ENCODE measurements around the gene NCAPD3.

The NCAPD3 gene

DNA sequence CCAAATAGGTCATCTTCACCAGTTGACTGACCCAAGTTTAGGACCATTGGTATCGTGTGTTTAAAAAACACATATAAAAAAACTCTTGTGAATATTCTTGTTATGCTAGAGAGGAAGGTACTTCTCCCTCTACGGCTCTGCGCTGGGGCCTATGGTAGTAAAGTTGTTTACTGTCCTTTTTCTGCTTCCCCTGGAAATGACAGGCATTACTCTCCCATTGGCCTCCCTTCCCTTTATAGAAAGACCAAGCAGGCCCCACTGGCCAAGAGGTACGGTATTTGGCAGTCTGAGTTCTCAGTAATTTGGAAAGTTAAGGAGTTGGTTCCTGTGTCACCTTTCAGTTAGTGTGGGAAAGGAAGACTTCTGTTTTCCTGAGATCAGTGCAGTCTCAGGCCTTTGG lies 22.9 kb upstream of the NCAPD3 start:
- H3K9me3 ChIP-seq (ENCODE audit: low read length) = no peaks in the 10 kb centered on the region
- no peak overlapping the region for H2AFZ ChIP-seq (ENCODE audit: low read depth, low read length)
- peaks cover 75% of the 10 kb centered on the region for H3K36me3 ChIP-seq (ENCODE audit: insufficient read depth, low read length)
- H3K4me1 ChIP-seq (ENCODE audit: insufficient read depth, low read length) = peaks cover 2% of the 10 kb centered on the region
- H3K4me3 ChIP-seq (ENCODE audit: low read length) = no peak overlapping the region
- H3K27me3 ChIP-seq (ENCODE audit: insufficient read depth, low read length) = no peaks in the 10 kb centered on the region

DNA sequence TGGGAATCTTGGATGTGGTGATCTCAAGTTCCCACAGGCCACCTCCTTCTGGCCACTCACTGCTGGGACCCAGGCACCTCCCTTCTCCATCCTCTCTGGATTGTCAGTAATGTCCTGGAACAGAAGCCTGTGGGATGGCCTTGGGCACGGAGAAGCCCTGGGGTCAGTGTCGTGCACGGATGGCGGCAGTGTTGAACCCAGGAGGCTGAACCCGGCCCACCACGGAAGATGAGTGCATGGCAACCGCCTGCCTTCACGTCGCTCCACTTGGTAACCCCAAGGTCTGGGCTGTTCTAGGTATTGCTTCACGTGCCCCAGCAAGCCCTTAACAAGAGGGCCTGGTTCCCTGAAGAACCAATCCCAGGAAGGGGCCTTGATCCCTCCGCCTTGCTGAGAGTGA lies 22.3 kb upstream of the NCAPD3 start:
- Histone ChIP-seq H3K36me3 (ENCODE audit: insufficient read depth, low read length) (peaks cover 78% of the 10 kb centered on the region), H3K4me1 (ENCODE audit: insufficient read depth, low read length) (no peaks in the 10 kb centered on the region), H3K4me3 (ENCODE audit: low read length) (no peak overlapping the region), H3K9me3 (ENCODE audit: low read length) (no peaks in the 10 kb centered on the region), H2AFZ (ENCODE audit: low read depth, low read length) (no peak overlapping the region), H3K27me3 (ENCODE audit: insufficient read depth, low read length) (no peaks in the 10 kb centered on the region)

DNA sequence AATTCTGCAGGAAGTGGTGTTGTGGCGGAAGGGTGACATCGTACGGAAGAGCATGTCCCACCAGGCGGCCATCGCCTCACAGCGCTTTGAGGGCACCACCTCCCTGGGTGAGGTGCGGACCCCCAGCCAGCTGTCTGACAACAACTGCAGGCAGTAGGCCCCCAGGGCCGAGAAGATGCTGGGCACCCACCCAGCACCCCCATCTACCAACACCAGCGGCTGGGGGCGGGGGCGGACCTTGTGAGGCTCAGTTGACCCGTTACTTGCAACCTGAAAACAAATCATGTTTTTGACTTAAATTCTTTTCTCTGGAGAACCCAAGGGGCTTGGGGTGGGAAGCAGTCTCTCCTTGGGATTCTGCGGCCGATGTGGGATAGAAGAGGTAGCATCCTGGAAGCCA lies 21.7 kb upstream of the NCAPD3 start:
- no peak overlapping the region for H3K4me3 ChIP-seq (ENCODE audit: low read length)
- H3K27me3 ChIP-seq (ENCODE audit: insufficient read depth, low read length) = no peaks in the 10 kb centered on the region
- peaks cover 75% of the 10 kb centered on the region for H3K36me3 ChIP-seq (ENCODE audit: insufficient read depth, low read length)
- H3K4me1 ChIP-seq (ENCODE audit: insufficient read depth, low read length) = no peaks in the 10 kb centered on the region
- no peak overlapping the region for H2AFZ ChIP-seq (ENCODE audit: low read depth, low read length)
- no peaks in the 10 kb centered on the region for H3K9me3 ChIP-seq (ENCODE audit: low read length)

DNA sequence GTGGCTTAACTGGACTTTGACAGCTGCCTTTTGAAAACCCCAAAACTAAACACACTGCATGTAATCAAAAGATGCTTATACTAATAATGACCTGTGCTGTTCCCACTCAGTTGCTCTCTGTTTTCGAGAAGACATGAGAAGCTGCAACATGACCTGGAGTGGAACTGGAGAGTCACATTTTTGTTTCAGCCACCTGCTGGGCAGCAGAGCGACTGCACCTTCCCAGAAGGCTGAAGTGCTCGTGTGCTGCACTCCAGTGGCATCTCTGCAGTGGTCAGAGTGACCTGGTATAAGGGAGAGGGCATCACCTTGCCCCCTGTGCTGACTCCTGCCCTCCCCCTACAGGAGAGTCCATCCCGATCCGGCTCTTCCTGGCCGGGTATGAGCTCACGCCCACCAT lies 20.8 kb upstream of the NCAPD3 start:
- no peak overlapping the region for H3K4me3 ChIP-seq (ENCODE audit: low read length)
- no peak overlapping the region for H2AFZ ChIP-seq (ENCODE audit: low read depth, low read length)
- no peaks in the 10 kb centered on the region for H3K4me1 ChIP-seq (ENCODE audit: insufficient read depth, low read length)
- H3K27me3 ChIP-seq (ENCODE audit: insufficient read depth, low read length) = no peaks in the 10 kb centered on the region
- no peaks in the 10 kb centered on the region for H3K9me3 ChIP-seq (ENCODE audit: low read length)
- H3K36me3 ChIP-seq (ENCODE audit: insufficient read depth, low read length) = peaks cover 70% of the 10 kb centered on the region

DNA sequence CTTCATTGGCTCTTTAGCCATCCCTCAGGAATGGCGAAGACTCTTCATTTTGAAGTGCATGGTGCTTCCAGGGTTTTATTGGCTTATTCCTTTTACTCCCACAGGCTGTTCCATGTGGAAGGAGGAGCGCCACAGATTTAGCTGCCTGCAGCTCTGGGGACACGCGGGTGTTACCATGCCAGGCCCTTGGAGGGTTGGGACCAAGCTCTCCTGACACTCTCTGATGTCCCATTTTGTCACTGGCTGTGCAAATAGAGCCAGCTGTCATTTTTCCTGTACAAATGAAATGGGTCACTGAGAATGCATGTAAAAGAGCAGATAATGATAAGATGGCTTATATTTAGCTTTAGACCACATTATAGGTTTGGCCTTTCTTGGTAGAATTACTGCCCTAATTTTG lies 20.1 kb upstream of the NCAPD3 start:
- Histone ChIP-seq H3K4me1 (ENCODE audit: insufficient read depth, low read length) (no peaks in the 10 kb centered on the region), H3K27me3 (ENCODE audit: insufficient read depth, low read length) (no peaks in the 10 kb centered on the region), H3K4me3 (ENCODE audit: low read length) (no peak overlapping the region), H3K9me3 (ENCODE audit: low read length) (no peaks in the 10 kb centered on the region), H2AFZ (ENCODE audit: low read depth, low read length) (no peak overlapping the region), H3K36me3 (ENCODE audit: insufficient read depth, low read length) (peaks cover 68% of the 10 kb centered on the region)

DNA sequence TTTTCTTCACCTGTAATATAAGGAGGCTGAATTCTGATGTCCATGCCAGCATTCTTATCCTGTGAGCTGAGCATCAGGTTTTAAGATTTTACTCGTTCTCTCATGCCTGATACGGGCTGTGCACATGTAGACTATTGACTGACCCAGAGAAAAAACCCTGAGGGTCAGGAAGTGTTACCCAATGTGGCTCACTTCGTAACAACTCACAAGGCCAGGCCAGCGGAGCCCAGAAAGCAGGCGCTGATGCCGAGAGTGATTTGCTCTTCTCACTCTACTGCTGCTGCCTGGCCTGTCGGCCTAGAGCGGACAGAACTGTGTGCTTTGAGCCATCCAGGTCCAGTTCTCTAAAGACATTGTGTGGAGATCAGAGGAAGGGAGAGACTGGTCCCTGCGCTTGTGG lies 18.6 kb upstream of the NCAPD3 start:
- peaks cover 59% of the 10 kb centered on the region for H3K36me3 ChIP-seq (ENCODE audit: insufficient read depth, low read length)

DNA sequence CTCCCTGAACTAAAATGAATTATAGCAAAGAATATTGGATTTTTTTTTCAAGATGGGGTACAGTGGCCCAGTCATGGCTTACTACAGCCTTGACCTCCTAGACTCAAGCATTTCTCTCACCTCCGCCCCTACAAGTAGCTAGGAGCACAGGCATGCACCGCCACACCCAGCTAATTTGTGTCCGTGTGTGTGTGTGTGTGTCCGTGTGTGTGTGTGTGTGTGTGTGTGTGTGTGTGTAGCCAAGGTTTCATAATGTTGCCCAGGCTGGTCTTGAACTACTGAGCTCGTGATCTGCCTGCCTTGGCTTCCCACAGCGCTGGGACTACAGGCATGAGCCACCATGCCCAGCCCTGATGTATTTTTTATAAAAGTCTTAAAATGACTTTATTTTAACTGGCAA lies 16.8 kb upstream of the NCAPD3 start:
- no peaks in the 10 kb centered on the region for H3K27me3 ChIP-seq (ENCODE audit: insufficient read depth, low read length)
- H3K36me3 ChIP-seq (ENCODE audit: insufficient read depth, low read length) = peaks cover 50% of the 10 kb centered on the region
- no peaks in the 10 kb centered on the region for H3K4me1 ChIP-seq (ENCODE audit: insufficient read depth, low read length)
- no peak overlapping the region for H2AFZ ChIP-seq (ENCODE audit: low read depth, low read length)
- no peak overlapping the region for H3K4me3 ChIP-seq (ENCODE audit: low read length)
- H3K9me3 ChIP-seq (ENCODE audit: low read length) = no peaks in the 10 kb centered on the region

More for the DNA sequence above, 18.6 kb upstream of the NCAPD3 start:
- Histone ChIP-seq H3K4me1 (ENCODE audit: insufficient read depth, low read length) (no peaks in the 10 kb centered on the region), H3K4me3 (ENCODE audit: low read length) (no peak overlapping the region), H2AFZ (ENCODE audit: low read depth, low read length) (no peak overlapping the region), H3K9me3 (ENCODE audit: low read length) (no peaks in the 10 kb centered on the region), H3K27me3 (ENCODE audit: insufficient read depth, low read length) (no peaks in the 10 kb centered on the region)

DNA sequence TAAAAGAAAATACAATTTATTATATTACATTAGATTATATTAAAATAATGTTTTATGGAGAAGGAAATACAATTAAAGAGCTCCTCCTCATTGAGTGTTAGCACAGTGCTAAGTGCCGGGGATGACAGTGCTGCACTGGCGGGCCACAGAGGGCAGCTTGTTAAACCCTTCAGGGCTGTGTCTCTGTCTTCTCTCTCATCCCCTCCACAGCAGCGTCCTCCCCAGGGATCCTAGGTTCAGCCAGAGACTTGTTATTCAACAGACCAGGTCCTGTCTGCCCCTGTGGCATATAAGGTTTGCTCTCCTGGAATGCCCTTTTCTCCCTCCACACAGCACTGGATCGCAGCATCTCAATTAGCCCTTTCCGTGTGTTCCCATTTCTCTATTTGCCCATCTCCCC lies 15.2 kb upstream of the NCAPD3 start:
- Histone ChIP-seq H3K9me3 (ENCODE audit: low read length) (no peaks in the 10 kb centered on the region), H3K4me1 (ENCODE audit: insufficient read depth, low read length) (no peaks in the 10 kb centered on the region), H3K36me3 (ENCODE audit: insufficient read depth, low read length) (peaks cover 48% of the 10 kb centered on the region), H3K27me3 (ENCODE audit: insufficient read depth, low read length) (no peaks in the 10 kb centered on the region), H3K4me3 (ENCODE audit: low read length) (no peak overlapping the region), H2AFZ (ENCODE audit: low read depth, low read length) (no peak overlapping the region)

DNA sequence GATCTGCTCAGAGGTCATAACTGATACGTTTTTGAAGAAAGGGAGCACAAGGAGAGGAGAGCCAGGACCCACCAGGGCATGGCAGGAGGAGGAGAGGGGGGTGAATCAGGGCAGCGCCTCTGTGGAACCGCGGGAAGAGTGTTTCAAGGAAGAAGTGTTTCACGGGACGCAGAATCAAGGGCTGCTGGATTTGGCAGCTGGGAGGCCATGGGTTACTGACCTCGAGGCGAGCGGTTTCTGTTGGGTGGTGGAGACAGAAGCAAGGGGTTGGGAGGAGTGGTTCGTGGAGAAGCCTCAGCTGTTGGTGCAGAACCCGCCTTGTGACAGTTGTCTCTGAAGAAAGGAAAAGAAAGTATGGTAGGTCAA lies 13.8 kb upstream of the NCAPD3 start:
- Histone ChIP-seq H3K9me3 (ENCODE audit: low read length) (no peaks in the 10 kb centered on the region), H3K4me3 (ENCODE audit: low read length) (no peak overlapping the region), H2AFZ (ENCODE audit: low read depth, low read length) (no peak overlapping the region), H3K4me1 (ENCODE audit: insufficient read depth, low read length) (no peaks in the 10 kb centered on the region), H3K36me3 (ENCODE audit: insufficient read depth, low read length) (peaks cover 37% of the 10 kb centered on the region), H3K27me3 (ENCODE audit: insufficient read depth, low read length) (no peaks in the 10 kb centered on the region)

DNA sequence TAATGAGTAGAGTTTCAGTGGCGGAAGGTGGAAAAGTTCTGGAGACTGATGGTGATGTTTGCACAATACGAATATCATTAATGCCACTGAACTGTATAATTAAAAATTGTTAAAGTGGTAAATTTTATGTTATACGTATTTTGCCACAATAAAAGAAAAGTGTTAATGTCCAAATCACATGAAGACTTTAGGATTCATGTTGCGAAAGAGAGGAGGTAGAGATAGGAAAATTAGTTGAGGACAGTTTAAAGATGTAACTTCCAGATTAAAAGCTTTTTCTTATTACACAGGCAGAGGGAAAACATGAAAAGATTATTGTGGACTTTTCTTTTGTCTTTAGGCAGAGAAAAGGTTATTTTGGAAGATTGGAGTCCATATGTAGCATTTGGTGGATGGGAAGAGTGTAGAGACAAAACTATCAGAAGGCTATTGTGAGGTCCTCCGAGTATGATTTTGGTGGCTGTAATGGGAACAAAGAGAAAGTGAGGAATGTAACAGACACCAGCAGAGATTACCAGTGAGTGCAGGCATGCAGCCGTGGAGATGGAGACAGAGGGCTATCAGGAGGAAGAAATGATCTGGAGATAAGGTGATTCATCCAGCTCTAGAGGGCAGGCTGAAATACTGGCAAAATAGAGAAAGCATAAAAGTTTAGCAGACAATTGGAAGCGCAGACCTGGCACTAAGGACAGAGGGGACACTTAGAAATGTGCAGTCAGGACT lies 13.2 kb upstream of the NCAPD3 start:
- Histone ChIP-seq H3K4me1 (ENCODE audit: insufficient read depth, low read length) (no peaks in the 10 kb centered on the region), H3K4me3 (ENCODE audit: low read length) (no peak overlapping the region), H3K27me3 (ENCODE audit: insufficient read depth, low read length) (no peaks in the 10 kb centered on the region), H3K36me3 (ENCODE audit: insufficient read depth, low read length) (peaks cover 32% of the 10 kb centered on the region), H3K9me3 (ENCODE audit: low read length) (no peaks in the 10 kb centered on the region), H2AFZ (ENCODE audit: low read depth, low read length) (no peak overlapping the region)

DNA sequence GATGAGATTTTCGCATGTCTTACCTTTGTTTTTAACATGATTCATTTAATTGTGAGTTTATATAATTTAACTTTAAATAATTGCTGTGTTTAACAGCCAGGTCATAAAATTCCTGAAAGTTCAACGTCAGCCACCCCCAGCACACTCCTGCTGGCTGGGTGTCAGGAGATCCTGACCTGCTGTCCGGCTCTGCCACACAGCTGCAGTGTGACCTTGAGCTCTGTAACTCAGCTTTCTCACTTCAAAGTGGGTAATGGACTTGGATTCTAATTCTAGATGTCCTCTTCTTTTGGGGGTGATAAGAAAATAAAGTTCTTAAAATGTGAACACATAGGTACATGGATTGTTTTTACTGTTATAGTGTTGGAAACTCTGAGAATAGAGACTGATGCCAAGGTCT lies 11.6 kb upstream of the NCAPD3 start:
- Histone ChIP-seq H3K36me3 (ENCODE audit: insufficient read depth, low read length) (peaks cover 19% of the 10 kb centered on the region), H3K27me3 (ENCODE audit: insufficient read depth, low read length) (no peaks in the 10 kb centered on the region)

DNA sequence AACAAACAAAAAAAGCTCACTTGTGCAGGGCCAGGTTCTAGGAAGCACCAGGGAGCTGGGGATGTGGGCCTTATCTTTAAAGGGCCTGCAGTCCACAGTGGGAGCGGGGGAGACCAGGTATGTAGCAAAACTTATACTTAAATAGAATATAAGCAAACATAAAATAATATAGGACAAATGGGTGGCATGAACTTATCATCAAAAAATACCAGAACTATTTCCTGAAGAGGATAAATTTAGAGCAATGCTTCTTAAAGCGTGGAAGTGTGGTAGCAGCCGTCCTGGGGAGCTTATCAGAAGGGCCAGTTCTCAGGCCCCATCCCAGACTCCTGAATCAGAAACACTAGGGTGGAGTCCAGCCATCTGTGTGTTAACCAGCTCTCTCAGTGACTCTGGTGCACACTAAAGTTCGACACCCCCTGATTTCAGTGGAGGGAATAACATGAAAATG lies 10.0 kb upstream of the NCAPD3 start:
- peaks cover 3% of the 10 kb centered on the region for H3K4me1 ChIP-seq (ENCODE audit: insufficient read depth, low read length)
- H3K4me3 ChIP-seq (ENCODE audit: low read length) = no peak overlapping the region
- peaks cover 11% of the 10 kb centered on the region for H3K36me3 ChIP-seq (ENCODE audit: insufficient read depth, low read length)
- no peaks in the 10 kb centered on the region for H3K27me3 ChIP-seq (ENCODE audit: insufficient read depth, low read length)
- H3K9me3 ChIP-seq (ENCODE audit: low read length) = no peaks in the 10 kb centered on the region
- no peak overlapping the region for H2AFZ ChIP-seq (ENCODE audit: low read depth, low read length)

More for the DNA sequence above, 11.6 kb upstream of the NCAPD3 start:
- Histone ChIP-seq H3K4me1 (ENCODE audit: insufficient read depth, low read length) (no peaks in the 10 kb centered on the region), H3K4me3 (ENCODE audit: low read length) (no peak overlapping the region), H2AFZ (ENCODE audit: low read depth, low read length) (no peak overlapping the region), H3K9me3 (ENCODE audit: low read length) (no peaks in the 10 kb centered on the region)

DNA sequence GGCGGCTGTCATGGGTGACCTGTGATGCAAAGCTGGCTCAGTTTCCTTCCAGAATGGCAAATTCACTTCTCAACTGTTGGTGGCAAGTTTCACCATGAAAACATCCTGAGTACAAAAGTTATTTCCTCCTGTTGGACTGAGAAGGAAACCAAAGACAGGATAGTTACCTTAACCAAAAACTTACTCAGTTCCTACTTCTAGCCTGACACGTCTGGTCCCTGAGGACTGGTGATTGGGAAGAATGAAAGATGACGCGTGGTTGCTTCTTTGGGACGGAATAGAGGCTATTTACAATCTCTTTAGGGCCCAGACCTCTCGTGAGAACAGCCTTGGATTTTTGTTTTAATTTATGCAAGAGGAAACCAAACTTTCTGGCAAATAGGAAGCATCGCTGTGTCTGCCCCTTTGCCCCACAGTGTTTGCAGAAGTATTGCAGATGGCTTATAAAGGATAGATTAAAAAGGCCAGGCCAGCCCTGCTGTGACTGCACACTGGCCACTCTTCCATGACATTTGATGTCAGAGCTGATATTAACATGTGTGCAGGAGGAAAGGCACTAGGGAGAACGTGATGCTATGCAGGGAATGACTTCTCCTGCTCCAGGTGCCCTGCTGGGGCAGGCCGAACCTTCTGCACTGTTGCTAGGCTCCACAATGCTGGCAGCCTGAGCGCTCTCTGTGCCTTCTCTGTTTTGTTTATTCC lies 8.3 kb upstream of the NCAPD3 start:
- no peak overlapping the region for H3K4me3 ChIP-seq (ENCODE audit: low read length)
- H2AFZ ChIP-seq (ENCODE audit: low read depth, low read length) = no peak overlapping the region
- H3K36me3 ChIP-seq (ENCODE audit: insufficient read depth, low read length) = peaks cover 11% of the 10 kb centered on the region
- no peaks in the 10 kb centered on the region for H3K9me3 ChIP-seq (ENCODE audit: low read length)
- H3K27me3 ChIP-seq (ENCODE audit: insufficient read depth, low read length) = no peaks in the 10 kb centered on the region
- H3K4me1 ChIP-seq (ENCODE audit: insufficient read depth, low read length) = peaks cover 3% of the 10 kb centered on the region

Data from neuron (in vitro differentiated cells).